Activated naive CD8-positive, alpha-beta T cell (primary cell): ENCODE measurements around the gene LCNL1.

ENCODE experiments used
- H3K27ac Mint-ChIP-seq: one replicate; pipeline ENCODE4 v1.8.0; 2021; ENCODE audit warnings: mixed read lengths
- H3K27me3 Mint-ChIP-seq: one replicate; pipeline ENCODE4 v1.8.0; 2021; ENCODE audit warnings: mixed read lengths
- H3K36me3 Mint-ChIP-seq: one replicate; pipeline ENCODE4 v1.8.0; 2021; ENCODE audit warnings: mixed read lengths
- H3K4me1 Mint-ChIP-seq: one replicate; pipeline ENCODE4 v1.8.0; 2021; ENCODE audit warnings: low read depth, mixed read lengths
- H3K4me3 Mint-ChIP-seq: one replicate; pipeline ENCODE4 v1.8.0; 2021; ENCODE audit warnings: mild to moderate bottlenecking, mixed read lengths
- H3K9me3 Mint-ChIP-seq: one replicate; pipeline ENCODE4 v1.8.0; 2021; ENCODE audit warnings: low read depth, mixed read lengths

Gene LCNL1

DNA sequence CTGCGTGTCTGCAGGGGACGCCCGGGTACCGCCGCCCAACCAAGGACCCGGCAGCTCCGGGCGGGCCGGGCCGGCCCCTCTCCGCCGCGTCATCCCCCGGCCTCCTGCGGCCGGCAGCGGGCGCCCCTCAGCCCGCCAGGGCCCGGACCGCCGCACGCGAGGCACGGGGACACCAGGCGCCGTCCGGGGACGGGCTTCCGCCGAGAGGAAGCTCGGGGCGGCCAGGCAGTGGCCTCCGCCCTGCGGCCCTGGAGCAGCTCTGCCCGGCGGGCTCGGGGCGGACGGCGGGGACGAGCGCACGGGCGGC, 38.6 kb upstream of the LCNL1 start:
- peak overlapping the region; percentile 79 for H3K4me3 Mint-ChIP-seq
- no peaks in the 10 kb centered on the region for H3K9me3 Mint-ChIP-seq
- H3K27me3 Mint-ChIP-seq, result no peaks in the 10 kb centered on the region
- no peak overlapping the region for H3K27ac Mint-ChIP-seq
- no peaks in the 10 kb centered on the region for H3K36me3 Mint-ChIP-seq
- H3K4me1 Mint-ChIP-seq, result peaks cover 5% of the 10 kb centered on the region

DNA sequence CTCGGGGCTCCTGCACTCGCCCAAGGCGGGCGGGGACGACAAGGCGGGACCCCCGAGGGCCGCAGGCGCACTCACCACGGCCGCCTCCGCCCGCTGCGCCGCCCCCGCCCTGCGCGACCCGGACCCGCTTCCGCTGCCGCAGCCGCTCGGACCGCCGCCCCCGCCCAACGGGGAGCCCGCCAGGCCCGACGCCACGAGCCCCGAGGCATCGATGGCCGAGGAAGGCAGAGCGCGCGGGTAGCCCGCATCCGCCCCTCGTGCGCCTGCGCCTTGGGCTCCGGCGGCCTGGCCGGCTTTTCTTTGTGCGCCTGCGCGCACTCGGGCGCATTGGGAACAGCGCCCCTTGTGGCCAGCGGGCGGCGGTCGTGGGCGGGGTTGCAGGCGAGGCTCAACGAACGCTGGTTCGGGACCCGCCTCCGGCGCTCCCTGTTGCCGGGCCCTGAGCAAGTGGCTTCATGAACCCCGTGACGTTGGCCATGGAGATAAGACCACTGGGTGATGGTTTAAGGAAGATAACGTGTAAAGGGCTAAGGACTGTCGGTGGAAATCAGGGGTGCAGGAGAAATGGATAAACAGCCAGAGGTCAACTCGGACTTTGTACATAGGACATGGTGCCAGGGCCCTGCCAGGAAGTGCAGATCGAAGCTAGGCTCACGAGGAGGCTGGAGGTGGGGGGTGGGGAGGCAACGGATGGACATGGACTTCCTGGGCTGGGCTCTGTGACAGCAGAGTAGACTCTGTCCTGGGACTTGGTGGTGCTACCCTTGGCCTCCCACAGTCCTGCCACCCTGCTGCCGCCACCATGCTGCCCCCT, 38.1 kb upstream of the LCNL1 start, which contains the start of the genes C8G and FBXW5:
C8G (plus strand) TSS at position 725 of the 814 bp plus-strand sequence; CDS start at position 803, 78 bp downstream.
FBXW5 (minus strand) TSS at position 220 of the 814 bp plus-strand sequence. CDS start 655 bp downstream, outside the sequence.
- Mint-ChIP-seq H3K4me1 (peaks cover 5% of the 10 kb centered on the region), H3K36me3 (no peaks in the 10 kb centered on the region), H3K27me3 (no peaks in the 10 kb centered on the region), H3K27ac (peak within 1 kb of the TSS; percentile 77), H3K4me3 (peak within 1 kb of the TSS; percentile 79), H3K9me3 (no peaks in the 10 kb centered on the region)

DNA sequence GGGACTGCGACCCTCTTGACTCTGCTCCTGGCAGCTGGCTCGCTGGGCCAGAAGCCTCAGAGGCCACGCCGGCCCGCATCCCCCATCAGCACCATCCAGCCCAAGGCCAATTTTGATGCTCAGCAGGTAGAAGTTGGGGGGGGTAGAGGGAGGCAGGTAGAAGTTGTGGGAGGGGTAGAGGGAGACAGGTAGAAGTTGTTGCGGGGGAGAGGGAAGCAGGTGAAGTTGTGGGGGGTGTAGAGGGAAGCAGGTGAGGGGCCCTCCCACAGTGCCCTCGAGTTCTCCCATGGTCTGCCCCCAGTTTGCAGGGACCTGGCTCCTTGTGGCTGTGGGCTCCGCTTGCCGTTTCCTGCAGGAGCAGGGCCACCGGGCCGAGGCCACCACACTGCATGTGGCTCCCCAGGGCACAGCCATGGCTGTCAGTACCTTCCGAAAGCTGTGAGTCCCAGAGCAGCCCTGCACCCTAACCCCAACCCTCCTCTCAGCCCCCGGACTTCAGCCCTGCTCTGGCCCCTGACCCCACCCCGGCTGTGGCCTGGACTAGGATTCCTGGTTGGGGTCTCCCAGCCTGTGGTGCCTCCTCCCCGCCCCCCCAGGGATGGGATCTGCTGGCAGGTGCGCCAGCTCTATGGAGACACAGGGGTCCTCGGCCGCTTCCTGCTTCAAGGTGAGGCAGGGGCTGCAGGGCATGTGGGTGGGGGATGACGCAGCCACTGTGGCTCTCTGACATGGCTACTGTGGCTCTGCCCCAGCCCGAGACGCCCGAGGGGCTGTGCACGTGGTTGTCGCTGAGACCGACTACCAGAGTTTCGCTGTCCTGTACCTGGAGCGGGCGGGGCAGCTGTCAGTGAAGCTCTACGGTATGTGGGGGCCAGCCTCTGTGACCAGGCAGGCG, 37.2 kb upstream of the LCNL1 start:
- no peak overlapping the region for H3K4me3 Mint-ChIP-seq

DNA sequence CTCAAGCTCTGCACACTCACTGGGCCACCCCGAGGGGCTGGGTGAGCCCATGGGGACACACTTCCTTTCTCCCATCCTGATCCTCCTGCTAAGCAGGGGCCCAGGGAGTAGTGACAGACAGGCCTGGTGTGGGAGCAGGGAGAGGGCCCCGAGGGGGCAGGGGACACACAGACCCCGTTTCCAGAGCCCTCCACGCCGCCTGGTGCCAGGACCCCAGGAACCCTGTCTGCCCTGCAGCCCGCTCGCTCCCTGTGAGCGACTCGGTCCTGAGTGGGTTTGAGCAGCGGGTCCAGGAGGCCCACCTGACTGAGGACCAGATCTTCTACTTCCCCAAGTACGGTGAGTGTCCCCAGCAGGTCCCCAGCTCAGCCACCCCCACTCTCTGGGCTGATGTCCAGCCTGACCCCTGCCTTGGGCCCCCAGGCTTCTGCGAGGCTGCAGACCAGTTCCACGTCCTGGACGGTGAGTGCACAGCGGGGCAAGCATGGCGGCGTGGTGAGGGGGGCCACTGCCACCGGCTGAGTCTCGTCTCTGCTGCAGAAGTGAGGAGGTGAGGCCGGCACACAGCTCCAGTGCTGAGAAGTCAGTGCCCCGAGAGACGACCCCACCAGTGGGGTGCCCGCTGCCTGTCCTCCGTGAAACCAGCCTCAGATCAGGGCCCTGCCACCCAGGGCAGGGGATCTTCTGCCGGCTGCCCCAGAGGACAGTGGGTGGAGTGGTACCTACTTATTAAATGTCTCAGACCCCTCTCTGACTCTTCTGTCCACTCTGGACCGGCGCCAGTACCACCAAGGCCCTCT, 36.4 kb upstream of the LCNL1 start:
- H3K27ac Mint-ChIP-seq, result no peak overlapping the region
- H3K4me1 Mint-ChIP-seq, result peaks cover 5% of the 10 kb centered on the region
- no peaks in the 10 kb centered on the region for H3K9me3 Mint-ChIP-seq
- no peaks in the 10 kb centered on the region for H3K27me3 Mint-ChIP-seq
- no peaks in the 10 kb centered on the region for H3K36me3 Mint-ChIP-seq
- H3K4me3 Mint-ChIP-seq, result no peak overlapping the region

More for the DNA sequence above, 37.2 kb upstream of the LCNL1 start:
- Mint-ChIP-seq H3K27ac (no peak overlapping the region), H3K4me1 (peaks cover 5% of the 10 kb centered on the region), H3K9me3 (no peaks in the 10 kb centered on the region), H3K36me3 (no peaks in the 10 kb centered on the region), H3K27me3 (no peaks in the 10 kb centered on the region)

DNA sequence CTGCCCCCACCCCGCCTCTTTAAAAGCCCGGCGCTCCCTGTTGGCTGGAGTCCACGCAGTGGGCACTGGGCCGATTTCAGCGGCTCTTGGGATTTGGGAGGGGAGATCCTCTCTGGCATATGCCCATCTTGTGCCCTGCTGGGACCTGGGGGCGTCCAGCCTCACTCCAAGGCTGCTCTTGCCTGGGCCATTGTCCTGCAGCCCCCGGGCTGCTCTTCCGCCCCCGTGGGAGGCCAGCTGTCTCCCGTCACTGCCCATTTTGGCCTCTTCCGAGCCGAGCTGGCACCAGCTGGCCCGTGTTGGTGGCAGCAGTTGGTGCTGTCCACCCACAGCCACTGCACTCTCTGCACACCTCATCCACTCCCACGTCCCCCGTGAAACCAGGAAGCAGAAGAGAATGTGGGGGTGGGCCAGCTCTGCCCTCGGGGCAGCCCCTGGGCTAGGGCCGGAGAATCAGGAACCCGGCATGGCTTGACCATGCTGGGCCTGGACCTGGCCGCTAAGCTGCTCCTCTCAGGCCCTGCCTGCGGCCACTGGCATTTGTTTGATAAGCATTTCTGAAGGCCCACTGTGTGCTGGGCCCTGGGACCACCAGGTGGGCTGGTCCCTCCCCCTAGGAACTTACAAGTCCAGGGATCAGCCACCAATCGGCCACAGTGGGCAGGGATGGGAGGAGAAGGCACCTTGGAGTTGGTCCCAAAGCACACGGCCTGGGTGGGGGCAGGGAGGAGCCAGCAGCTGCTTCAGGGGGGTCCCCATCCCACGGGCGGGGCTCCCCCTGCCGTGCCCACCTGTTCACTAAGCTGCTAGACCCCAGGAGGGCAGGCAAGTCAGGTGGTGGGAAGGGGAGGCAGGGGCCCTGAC, 35.5 kb upstream of the LCNL1 start:
- Mint-ChIP-seq H3K27ac (no peak overlapping the region), H3K9me3 (no peaks in the 10 kb centered on the region), H3K4me3 (no peak overlapping the region), H3K4me1 (peaks cover 5% of the 10 kb centered on the region), H3K36me3 (no peaks in the 10 kb centered on the region), H3K27me3 (no peaks in the 10 kb centered on the region)

DNA sequence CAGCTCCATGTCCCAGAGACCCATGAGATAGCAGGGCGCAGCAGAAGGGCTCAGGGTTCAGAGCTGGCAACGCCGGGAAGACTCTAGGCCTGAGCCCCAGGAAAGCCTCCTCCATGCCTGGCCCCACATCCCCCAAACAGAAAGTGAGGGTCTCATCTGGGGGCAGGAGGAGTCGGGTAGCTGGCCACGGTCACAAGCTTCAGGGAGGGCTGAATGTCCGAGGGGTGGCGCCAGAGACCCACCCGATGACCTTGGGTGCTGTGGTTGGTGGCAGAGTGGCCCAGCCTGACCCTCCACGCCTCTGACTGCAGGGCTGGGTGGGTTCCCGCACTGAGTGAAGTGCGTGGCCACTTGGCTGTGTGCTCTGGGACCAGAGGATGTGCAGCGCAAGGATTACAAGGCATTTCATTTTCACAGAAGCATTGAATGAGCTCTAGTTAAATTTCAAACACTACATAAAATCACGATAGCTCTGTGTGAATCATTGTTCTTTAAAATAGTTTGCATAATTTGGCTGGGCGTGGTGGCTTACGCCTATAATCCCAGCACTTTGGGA, 34.8 kb upstream of the LCNL1 start:
- Mint-ChIP-seq H3K4me1 (peaks cover 5% of the 10 kb centered on the region), H3K36me3 (no peaks in the 10 kb centered on the region), H3K9me3 (no peaks in the 10 kb centered on the region), H3K27me3 (no peaks in the 10 kb centered on the region), H3K27ac (no peak overlapping the region), H3K4me3 (peak overlapping the region; percentile 47)

DNA sequence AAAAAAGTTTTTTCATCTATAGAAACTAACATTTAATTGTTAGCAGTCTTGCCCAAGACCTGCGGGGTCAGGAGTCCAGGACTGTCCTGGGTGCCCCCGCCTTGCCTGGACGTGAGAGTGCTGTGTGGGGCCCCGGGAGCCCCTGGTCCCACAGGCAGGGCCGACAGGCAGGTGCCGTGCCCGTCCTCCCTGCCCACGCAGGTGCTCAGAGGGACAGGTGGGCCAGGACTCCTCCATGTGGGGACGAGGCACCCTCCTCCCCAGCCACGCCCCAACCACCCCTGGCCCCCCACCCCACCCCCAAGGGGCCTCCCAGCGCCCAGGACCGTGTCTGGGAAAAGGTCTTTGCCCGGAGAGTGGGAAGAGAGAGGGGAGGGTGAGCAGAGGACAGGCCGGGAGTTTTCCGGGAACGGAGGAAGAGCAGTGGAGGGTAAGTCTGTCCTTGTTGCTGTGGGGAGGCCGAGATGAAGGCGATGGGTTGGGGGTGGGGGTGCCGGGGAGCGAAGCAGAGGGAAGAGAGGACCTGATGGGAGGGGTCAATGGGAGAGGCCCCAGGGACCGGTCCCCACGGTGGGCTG, 33.5 kb upstream of the LCNL1 start:
- Mint-ChIP-seq H3K27me3 (no peaks in the 10 kb centered on the region), H3K27ac (peak overlapping the region; percentile 81), H3K9me3 (no peaks in the 10 kb centered on the region), H3K4me3 (peak overlapping the region; percentile 84), H3K36me3 (no peaks in the 10 kb centered on the region), H3K4me1 (peaks cover 5% of the 10 kb centered on the region)

DNA sequence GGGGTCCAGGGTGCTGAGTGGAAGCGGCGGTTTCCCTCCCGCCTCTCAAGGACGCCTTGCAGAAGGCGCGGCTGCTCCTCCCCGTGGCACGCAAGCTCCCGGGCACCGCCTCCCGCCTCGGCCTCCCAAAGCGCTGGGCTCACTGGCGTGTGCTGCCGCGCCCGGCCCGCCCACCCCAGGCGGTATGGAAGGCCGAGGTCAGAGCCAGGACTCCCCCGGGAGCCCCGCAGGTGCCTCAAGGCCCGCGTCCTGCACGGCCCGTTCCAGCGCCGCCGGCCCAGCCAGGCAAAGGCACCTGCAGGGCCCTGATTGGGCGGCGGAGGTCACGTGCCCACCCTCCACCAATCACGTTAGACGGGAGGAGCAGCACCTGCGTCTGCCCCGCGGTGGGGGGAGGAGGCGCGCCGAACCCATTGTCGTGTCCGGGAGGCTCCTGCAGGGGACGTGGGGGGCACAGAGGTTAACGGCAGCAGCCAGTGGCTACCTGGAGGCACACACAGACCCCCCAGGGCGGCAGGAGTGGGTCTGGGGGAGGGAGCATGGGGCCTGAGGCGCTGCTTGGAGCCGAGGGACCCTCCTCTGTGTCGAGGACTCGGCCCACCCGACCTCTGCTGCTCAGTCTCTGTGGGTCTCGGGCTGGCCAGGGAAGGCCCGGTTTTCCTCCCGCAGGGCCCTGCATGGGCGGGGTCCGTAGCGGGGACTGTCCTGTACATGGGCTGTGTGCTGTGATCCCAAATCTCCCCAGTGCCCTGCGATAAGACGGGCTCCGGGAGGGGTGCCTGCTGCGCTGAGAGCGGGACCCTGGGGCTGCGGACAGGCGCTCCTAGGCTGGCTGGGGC, 32.8 kb upstream of the LCNL1 start:
- peak overlapping the region; percentile 81 for H3K27ac Mint-ChIP-seq
- peaks cover 2% of the 10 kb centered on the region for H3K4me1 Mint-ChIP-seq
- peak overlapping the region; percentile 84 for H3K4me3 Mint-ChIP-seq
- H3K9me3 Mint-ChIP-seq, result no peaks in the 10 kb centered on the region
- H3K27me3 Mint-ChIP-seq, result no peaks in the 10 kb centered on the region
- H3K36me3 Mint-ChIP-seq, result no peaks in the 10 kb centered on the region

DNA sequence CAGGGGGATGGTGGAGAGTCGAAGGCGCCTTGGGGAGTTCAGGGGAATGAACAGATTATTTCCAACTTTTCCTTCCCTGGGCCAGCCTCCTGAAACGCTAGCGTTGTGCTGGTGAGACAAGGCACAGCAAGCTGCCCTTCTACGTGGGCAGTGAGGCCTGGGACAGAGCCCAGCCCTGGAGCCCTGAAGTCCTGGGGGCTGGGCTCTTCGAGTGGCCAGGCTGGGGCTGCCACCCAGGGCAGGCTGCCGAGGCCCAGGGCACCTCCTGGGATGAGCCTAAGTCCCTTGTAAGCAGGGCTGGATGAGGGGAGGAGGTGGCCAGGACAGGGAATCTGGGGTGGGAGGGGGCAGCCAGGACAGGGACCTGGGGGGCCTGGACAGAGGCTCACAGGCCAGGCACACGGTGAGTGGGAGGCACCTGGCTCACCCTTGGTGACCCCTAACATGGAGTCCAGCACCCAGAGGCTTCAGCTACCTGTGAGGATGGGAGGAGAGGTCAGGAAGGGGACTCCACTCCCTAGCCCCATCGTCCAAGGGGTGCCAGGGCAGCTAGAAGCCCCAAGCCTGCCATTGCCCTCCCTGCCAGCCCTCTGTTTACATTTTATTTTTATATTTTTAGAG, 32.0 kb upstream of the LCNL1 start:
- H3K27ac Mint-ChIP-seq, result peak overlapping the region; percentile 64

DNA sequence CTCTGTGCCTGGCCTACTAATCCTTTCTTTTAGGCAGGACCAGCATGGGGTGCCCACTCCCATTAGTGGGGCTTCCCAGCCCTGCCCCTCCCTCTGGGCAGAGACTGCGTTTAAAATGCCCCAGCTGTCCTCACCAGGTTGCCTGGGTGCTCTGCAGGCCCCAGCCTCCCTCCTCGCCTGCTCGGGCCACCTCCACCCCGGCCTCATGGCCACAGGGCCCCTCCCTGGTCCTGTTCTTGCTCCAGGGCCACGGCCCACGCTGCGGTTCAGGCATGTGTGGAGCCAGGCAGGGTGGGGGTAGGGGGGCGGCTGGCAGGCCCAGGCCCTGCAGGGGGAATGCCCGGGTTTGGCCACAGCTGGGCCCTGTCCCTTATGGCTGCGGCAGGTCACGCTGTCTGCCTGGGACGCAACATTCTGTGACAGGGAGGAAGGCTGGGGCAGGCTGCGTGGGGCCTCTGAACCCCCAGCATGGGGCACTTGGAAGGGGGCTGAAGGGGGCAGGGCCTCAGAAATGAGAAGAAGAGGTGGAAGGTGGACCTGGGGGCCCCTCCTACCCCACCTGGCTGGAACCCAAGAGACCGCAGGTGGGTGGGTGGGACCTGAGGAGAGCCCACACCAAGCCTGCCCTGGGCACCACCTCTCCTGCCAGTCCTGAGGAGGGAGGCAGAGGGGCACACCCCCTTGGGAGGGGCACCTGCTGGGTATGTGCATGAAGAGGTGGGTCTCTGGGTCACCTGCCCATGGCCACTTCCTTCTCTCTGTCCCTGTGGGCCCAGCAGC, 31.1 kb upstream of the LCNL1 start, which contains the start of gene LCN12:
LCN12 (plus strand) TSS at position 733 of the 780 bp plus-strand sequence. CDS start 55 bp downstream, outside the sequence.
- H3K36me3 Mint-ChIP-seq, result no peaks in the 10 kb centered on the region
- no peaks in the 10 kb centered on the region for H3K27me3 Mint-ChIP-seq
- H3K4me1 Mint-ChIP-seq, result peaks cover 2% of the 10 kb centered on the region
- peak within 1 kb of the TSS; percentile 23 for H3K4me3 Mint-ChIP-seq
- no peak within 1 kb of the TSS for H3K27ac Mint-ChIP-seq
- H3K9me3 Mint-ChIP-seq, result no peaks in the 10 kb centered on the region

More for the DNA sequence above, 32.0 kb upstream of the LCNL1 start:
- H3K27me3 Mint-ChIP-seq, result no peaks in the 10 kb centered on the region
- H3K4me1 Mint-ChIP-seq, result peaks cover 2% of the 10 kb centered on the region
- H3K36me3 Mint-ChIP-seq, result no peaks in the 10 kb centered on the region
- H3K9me3 Mint-ChIP-seq, result no peaks in the 10 kb centered on the region
- H3K4me3 Mint-ChIP-seq, result peak overlapping the region; percentile 73

DNA sequence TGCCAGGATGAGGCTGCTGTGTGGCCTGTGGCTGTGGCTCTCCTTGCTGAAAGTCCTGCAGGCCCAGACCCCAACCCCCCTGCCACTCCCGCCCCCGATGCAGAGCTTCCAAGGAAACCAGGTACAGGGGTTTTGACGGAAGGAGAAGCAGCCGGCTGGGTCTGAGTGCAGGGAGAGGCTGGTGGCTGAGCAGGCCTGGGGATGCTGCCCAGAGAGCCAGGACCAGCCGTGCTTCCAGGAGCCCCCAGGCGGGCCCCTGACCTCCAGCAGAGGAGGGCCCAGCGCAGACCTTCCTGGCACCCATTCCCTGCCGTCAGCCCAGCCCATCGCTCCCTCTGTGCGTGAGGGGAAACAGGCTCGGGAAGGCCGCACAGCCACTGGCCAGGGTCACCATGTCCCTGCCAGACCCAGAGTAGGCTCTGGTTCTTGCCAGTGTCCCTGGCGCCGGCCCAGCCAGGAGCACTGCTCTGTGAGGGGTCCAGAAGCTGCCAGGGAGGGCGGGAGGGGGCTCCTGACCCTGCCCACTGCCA, 30.4 kb upstream of the LCNL1 start:
- peaks cover 2% of the 10 kb centered on the region for H3K4me1 Mint-ChIP-seq
- no peaks in the 10 kb centered on the region for H3K9me3 Mint-ChIP-seq
- H3K4me3 Mint-ChIP-seq, result no peak overlapping the region
- no peak overlapping the region for H3K27ac Mint-ChIP-seq
- H3K27me3 Mint-ChIP-seq, result no peaks in the 10 kb centered on the region
- H3K36me3 Mint-ChIP-seq, result no peaks in the 10 kb centered on the region
